NCI-H2107 treated with DMSO at 0.1 percent for 48 hours (cell line): ENCODE measurements around the gene HOXD13.
A peak's percentile ranks its signal among the peaks of the same experiment; 100 is the strongest.

Experiments
- DNase-seq: peaks from one replicate; lab custom pipeline; 2025; ENCODE audit not compliant: unreplicated experiment; lab: John Stamatoyannopoulos, UW

HOXD13 gene

GRCh38 chr2:176092270-176093144 is at the start of gene HOXD13:
Gene HOXD13, plus strand, starts transcription at chr2:176092721. Its CDS starts 170 bp downstream, at chr2:176092891.
- no peak for DNase-seq

- peak; percentile 26 for DNase-seq
These were observed 36.1 kb upstream of the HOXD13 start for GRCh38 chr2:176056406-176056805.

GRCh38 chr2:176063958-176064357 is 28.6 kb upstream of the HOXD13 start:
- DNase-seq: peak; percentile 40

DNA sequence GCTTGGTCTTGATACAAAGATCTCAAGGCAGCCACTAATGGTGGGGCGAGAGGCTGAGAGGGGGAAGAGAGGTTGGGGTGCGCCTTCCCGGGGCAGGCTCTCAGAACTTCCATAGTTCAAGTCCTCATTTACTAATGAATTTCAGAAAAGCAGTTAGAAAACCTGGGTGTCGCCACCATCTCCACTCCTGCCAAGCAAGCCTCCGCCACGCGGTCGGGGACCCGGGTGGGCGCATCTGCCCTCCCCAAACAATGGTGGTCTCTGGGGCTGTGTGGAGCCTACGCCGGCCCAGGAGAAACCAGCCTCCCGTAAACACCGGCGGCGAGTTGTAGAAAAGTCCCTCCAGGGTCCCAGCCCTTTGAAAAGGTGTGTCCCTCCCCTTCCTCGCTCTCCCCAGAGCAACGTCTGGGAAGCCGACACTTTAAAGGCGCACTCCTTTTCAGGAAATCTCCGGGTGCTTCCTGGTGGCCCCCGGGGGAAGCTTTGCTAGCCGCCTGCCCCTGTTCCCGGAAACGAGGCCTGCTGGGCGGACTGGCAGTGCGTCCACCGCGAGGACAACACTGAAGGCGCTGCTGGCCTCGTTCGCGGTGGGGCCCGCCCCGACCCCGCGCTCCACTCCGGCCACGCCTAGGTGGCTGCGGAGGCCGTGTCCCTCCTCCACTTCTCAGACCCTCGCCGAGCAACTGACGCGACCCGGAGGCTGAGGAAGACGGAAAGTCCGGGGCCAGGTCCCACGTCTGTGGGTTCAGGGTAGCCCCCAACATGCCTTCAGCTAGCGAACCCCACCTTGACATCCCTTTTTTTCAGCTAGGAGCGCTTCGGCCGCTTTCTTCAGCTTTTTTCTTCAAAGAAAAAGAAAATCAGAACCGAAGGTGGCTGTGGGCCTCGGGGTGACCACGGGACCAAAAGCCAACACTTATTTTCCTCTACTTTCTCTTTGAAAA is 25.6 kb upstream of the HOXD13 start:
- DNase-seq: no peak

- DNase-seq: no peak
These were observed 24.7 kb upstream of the HOXD13 start for GRCh38 chr2:176067589-176068418.

- DNase-seq: no peak
These were observed 24.1 kb upstream of the HOXD13 start for GRCh38 chr2:176068419-176068832.

DNA sequence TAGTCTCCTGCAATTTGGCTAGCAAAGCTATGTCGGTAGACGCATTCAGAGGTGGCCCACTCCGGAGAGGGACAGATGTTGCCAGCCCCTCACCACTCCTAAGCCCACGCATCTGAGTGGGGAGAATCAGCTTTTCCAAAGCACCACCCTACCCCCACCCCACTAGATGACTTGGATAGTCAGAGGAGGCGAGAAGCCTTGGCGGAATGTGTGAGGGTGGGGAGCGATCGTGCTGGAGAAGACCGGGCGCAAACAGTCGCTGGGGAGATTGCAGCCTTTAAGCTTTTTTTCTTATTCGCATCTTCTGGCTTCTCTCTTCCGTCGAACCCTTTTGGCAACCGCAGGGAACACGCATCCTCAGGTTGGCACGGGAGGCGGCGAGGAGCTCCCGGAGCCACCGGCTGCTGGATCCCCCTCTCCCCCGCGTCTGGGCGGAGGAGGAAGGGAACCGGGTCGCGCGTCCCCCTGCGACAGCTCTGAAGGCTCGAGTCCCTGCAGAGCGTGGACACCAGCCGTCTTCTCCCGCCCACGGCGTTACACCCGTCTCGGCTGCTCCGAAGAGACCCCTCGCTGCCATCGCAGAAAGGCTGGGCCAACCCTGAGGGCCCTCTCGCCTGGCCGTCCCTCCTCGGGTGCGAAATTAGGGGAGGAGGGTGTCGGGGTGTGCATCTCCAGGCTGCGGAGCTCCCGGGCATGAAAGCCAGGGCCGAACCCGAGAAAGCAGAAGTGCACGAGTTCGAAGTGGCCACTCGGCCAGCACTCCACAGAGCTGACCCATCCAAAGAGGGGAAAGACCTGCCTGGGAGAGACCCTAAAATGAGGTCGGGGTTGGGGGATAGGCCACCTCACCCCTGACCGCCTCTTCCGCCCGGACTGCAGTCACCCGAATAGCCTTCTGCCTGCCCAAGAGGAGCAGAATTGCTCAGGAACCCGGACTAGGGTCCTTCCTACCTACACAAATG is 20.9 kb upstream of the HOXD13 start:
- no peak for DNase-seq

GRCh38 chr2:176072292-176072669 is 20.2 kb upstream of the HOXD13 start:
- DNase-seq: no peak

DNA sequence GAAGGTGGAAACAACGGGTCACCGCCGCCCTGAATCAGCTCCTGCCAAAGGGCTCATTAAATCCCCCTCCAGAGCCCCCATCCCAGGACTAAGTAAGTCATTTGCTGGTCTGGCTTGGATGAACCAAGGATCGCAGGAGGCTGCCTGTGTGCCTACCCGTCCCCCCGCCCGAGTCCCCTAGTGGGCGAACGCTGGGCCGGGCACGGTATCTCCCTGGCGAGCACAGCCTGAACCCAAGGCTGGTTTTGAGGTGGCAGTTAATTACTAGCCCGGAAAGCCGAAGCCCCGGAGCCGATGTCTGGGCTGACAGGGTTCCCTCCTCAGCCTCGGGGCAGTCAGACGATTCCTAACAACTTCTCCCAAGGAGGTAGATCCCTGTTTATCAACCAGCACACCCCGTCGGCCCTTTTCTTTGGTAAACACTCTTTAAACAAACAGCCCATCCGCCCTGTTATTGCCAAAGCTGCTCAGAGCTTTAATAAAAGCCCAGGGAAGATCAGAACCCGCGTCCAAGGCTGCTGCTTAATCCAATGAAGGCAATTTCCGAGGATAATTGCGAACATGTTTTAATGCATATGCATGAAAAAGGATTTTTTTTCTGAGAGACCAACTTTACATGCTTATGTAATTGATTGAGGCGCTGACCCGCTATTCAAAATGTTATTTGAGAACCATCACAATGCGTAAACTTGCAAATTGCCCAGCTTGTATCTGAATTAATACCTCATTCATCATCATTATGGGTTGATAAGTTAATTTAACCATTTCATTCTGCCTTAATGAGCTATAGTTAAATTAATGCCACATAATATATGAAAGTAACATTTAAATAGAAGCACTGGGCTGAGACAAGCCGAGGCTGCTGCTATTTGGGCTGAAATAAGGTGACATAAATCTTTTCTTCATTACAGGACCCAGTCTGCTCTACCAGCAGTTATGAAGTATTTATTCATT is 19.3 kb upstream of the HOXD13 start:
- no peak for DNase-seq

DNA sequence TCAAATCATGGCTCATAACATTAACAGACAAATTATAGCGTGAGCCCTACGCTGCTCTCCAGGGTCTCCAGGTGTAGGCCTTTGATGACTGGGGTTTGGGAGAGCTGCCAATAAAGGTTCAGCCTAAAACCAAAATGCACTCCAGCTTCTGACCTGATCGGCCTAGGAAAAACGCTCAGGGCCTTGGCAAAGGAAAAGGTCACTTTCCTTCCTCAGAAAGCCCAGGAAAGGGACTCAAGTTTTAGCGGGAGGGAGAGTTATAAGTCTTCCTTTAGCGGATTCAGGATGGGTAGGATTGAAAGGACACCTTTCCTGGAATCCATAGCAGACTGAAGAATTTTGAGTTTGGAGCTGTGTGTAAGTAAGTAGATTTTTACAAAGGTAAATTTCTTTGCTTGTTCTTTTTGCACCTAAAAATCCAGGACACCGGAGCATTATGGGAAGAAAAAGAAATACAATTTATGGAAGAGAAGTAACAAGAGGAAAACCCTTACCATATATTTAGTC is 17.5 kb upstream of the HOXD13 start:
- DNase-seq: peak; percentile 11

DNA sequence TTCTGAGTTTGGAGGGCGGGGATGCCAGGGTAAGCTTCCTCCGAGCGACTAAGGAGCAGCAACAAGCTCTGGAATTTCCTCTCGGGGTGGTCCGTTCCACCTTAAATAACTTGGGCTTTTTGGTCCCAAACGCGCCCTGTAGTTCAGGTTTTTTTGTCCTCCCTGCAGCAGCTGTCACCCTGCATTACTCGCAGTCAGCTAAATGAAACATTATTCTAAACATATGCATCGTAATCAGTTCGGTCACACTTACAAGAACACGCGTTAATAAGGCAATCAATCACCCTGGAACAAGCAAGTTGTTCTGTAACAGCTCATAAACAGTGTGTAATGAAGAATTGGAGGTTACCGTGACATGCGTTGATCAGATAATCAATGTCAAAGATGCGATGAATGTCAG is 17.0 kb upstream of the HOXD13 start:
- no peak for DNase-seq

DNA sequence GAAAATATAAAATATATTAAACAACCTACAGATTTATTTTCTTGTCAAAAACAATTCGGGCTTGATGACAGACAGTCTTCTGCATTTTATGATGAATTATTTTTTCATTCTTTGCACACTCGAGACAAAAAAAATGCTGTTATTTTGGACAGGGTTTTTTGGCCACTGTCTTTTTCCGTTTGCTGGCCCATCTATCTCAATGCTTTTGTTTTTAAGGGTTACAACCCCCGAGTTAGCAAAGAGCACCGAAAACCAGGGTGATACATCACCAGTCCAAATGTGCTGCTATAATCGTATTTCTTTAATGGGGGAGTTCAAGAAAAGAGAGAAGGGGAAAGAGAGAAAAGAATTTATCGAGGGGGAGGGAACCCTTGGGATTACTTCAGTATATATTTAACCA is 16.5 kb upstream of the HOXD13 start:
- DNase-seq: no peak

DNA sequence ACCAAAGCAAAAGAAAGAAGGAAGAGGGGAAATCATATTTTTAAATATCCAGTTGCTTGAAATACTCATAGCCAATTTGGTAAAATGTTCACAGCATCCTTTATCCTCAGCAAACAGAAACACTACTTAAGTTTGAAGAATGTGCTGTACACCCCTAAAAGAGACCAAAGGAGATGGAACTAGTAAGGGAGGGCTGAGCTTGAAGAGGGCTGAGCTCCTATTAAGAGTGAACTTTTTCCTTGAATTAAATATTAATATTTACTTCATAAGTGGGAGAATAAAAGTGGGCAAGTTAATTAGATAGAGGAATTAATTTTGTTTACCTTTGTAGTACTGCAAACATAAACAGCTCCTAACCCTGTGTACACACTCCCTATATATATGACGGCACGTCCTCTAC is 15.7 kb upstream of the HOXD13 start:
- no peak for DNase-seq

GRCh38 chr2:176078541-176079284 is 13.8 kb upstream of the HOXD13 start:
- peak; percentile 3 for DNase-seq

DNA sequence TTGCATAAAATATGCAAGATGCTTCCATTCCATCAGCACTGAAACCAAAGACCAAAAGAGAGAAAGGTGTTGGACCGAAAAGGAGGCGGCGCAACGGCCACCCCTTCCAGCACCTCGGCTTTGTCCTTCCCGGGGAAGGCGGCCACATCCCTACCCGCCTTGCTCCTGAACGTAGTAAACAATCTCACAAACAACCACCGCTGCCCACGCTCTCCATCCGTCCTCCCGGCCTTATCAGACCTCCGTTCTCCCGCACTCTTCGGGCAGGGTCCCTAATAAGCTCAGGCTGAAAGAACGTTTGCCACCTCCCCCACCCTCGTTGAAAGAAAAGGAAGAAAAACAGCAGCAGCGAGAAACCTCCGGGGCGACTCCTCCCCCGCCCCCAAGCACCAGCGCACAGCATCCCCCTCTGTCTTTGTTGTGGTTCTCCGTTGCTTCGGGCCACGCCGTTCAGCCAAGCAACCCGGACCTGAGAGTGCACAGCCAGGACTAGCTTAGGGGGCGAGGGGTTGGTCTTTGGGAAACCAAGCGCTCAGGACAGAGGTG is 13.2 kb upstream of the HOXD13 start:
- DNase-seq: peak; percentile 23

DNA sequence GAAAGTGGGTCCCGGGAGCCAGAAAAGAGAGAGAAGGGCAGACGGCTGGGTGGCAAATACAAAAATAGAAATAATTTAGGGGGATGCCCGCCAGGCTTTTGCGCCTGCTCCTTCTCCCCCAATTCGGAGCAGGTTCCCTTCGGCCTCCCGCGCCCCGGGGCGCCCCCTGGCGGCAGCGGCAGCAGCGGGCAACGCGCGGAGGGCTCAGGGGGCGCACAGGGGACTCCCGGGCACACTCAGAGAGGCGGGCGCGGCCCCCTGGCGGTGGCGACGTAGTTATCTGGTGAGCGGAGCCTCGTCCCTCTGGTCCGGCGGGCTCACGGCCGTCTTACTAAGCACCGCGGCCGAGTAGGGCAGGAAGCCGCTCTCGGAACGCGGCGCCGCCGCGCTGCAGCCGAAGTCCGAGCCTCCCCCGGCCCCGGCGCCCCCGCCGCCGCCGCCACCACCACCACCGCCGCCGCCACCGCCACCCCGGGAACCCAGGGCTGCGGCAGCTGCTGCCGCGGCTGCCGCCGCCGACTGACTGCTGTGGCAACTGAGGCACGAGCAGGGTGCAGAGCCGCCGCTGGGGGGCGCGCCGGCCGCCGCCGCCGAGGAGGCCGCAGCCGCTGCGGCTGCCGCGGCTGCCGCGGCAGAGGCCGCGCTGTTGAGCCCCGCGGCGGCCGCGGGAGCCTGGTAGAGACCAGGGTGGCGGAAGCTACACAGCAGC is 12.5 kb upstream of the HOXD13 start:
- peak; percentile 34 for DNase-seq
